Tibial artery (tissue), 4 donors: ENCODE measurements around the gene C2orf68.

Source experiments
- DNase-seq, 2 donors: peaks; one replicate each; pipeline ENCODE4 v3.0.0-alpha.2; 2019
- H3K27ac ChIP-seq, 2 donors: fragments of 200-600 bp; sonication (generic) in 1 of 2; 1 replicate in 1 of 2; 2 replicates in 1 of 2; pipeline ENCODE4 v1.5.1; 2018 to 2019; ENCODE audit warnings: mild to moderate bottlenecking in 1 of 2
- H3K27me3 ChIP-seq, 2 donors: fragments of 200-600 bp; sonication (generic) in 1 of 2; one replicate each; pipeline versions ENCODE4 v1.5.1 to v1.6.0; 2016 to 2019
- H3K36me3 ChIP-seq, 3 donors: fragments of 200-600 bp; sonication (generic) in 2 of 3; one replicate each; pipeline ENCODE4 v1.5.1; 2016 to 2019; ENCODE audit warnings: mild to moderate bottlenecking in 2 of 3
- H3K4me1 ChIP-seq, 4 donors: fragments of 200-600 bp; sonication (generic) in 2 of 4; 1 replicate in 3 of 4; 2 replicates in 1 of 4; pipeline ENCODE4 v1.5.1; 2016 to 2019
- H3K4me3 ChIP-seq, 2 donors: fragments of 200-600 bp; sonication (generic) in 1 of 2; 1 replicate in 1 of 2; 2 replicates in 1 of 2; pipeline ENCODE4 v1.5.1; 2018 to 2019; ENCODE audit warnings: mild to moderate bottlenecking in 2 of 2
- H3K9me3 ChIP-seq, 3 donors: fragments of 200-600 bp; sonication (generic) in 1 of 3; one replicate each; pipeline ENCODE4 v1.5.1; 2016 to 2019
- intact Hi-C: fragments of 100-400 bp; cut with DNase I; formaldehyde crosslinking; loops from one replicate; pipeline ENCODE4 v1.15.0; 2023; ENCODE audit warnings: low total_unique reads
- TF ChIP-seq, protein P1 (sequence below), 2 experiments: fragments of 200-600 bp in 1 of 2; fragments of 450-650 bp in 1 of 2; IDR thresholded peaks; one replicate each; pipeline ENCODE4 v1.5.1; 2017 to 2019; ENCODE audit warnings: antibody characterized with exemption in 2 of 2, mild to moderate bottlenecking in 1 of 2, moderate library complexity in 1 of 2

Gene C2orf68

DNA sequence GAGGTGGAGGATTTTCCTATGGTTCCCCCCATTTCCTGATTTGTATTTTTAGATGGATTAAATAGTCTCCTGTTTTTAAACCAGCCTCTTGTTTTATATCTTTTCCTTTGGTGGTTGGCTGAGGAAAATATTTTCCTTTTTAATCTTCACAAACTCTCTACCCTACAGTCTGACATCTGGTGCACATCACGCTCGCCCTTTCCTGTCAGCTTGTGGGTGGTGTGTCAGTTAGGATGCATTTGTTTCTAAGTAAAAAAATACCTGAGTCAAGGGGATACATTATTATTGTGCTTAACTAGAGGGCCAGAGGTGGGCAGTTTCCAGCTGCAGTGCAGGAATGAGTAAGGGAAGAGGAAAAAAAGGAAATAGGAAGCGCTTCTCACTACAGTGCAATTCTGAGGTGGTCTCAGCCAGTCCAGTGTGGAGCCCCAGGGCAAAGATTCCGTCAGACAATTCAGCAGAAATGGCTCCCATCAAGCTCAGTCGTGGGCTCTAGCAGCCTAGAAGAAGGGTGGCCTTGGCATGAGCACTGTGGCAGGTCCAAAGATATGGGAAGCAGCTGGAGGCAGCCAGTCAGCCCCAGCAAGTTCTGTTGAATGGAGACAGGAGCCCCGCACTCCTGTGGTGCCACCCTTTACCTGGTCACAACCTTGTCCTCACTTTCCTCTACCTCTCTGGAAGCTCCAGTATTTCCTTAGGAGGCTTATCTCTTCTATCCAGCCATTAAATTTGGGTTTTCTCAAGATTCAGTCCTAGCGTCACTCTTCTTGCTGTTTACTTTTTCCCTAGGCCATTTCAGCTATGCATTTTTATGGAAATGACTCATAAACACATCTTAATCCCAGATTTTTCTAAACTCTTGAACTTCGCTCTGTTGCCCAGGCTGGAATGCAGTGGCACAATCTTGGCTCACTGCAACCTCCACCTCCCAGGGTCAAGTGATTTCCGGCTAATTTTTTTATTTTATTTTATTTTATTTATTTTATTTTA, 37.6 kb upstream of the C2orf68 start:
- no peak for DNase-seq
- Histone ChIP-seq H3K9me3 (no peaks in the 10 kb centered on the region), H3K4me1 (peaks cover 0 to 24% (median 3%) of the 10 kb centered on the region in 4 donors), H3K4me3 (no peak overlapping the region), H3K36me3 (peaks cover 53 to 94% (median 85%) of the 10 kb centered on the region in 3 donors), H3K27ac (peak overlapping the region; percentile 36 to 46), H3K27me3 (no peaks in the 10 kb centered on the region)
- TF ChIP-seq, protein P1, sequence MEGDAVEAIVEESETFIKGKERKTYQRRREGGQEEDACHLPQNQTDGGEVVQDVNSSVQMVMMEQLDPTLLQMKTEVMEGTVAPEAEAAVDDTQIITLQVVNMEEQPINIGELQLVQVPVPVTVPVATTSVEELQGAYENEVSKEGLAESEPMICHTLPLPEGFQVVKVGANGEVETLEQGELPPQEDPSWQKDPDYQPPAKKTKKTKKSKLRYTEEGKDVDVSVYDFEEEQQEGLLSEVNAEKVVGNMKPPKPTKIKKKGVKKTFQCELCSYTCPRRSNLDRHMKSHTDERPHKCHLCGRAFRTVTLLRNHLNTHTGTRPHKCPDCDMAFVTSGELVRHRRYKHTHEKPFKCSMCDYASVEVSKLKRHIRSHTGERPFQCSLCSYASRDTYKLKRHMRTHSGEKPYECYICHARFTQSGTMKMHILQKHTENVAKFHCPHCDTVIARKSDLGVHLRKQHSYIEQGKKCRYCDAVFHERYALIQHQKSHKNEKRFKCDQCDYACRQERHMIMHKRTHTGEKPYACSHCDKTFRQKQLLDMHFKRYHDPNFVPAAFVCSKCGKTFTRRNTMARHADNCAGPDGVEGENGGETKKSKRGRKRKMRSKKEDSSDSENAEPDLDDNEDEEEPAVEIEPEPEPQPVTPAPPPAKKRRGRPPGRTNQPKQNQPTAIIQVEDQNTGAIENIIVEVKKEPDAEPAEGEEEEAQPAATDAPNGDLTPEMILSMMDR (IDR thresholded peaks at IDR 0.05) = no peak
- intact Hi-C loops = loop anchor here (10.0 kb wide), 1 partner anchor 165 kb away; no protein-coding TSS in a partner anchor

DNA sequence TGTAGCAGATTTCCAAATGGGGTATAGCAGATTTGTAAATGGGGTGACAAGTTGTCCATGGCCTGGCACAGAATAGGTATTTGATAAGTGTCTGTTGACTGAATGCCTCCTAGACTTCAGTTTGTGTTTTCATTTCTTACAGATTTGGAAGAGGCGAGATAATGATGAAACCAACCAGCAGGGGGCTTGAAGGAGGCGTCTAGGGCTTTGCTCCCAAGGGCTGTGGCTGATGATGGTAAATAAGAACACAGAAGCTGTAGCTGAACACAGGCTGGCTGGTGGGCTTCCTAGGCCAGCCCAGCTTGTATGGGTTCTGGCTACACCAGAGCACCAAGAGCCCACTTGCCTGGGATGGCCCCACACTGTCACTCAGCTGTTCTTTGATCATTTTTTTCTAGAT, 36.8 kb upstream of the C2orf68 start:
- H3K27me3 ChIP-seq = no peaks in the 10 kb centered on the region
- no peak overlapping the region for H3K4me3 ChIP-seq
- H3K9me3 ChIP-seq = no peaks in the 10 kb centered on the region
- TF ChIP-seq, protein P1 (IDR thresholded peaks at IDR 0.05) = peak; percentile 14 to 21
- H3K4me1 ChIP-seq = peaks cover 0 to 24% (median 3%) of the 10 kb centered on the region in 4 donors
- H3K27ac ChIP-seq = peak overlapping the region; percentile 28 to 46
- peaks cover 60 to 97% (median 89%) of the 10 kb centered on the region in 3 donors for H3K36me3 ChIP-seq
- DNase-seq = no peak
- intact Hi-C loops = loop anchor here (10.0 kb wide), 1 partner anchor 166 kb away; no protein-coding TSS in a partner anchor

DNA sequence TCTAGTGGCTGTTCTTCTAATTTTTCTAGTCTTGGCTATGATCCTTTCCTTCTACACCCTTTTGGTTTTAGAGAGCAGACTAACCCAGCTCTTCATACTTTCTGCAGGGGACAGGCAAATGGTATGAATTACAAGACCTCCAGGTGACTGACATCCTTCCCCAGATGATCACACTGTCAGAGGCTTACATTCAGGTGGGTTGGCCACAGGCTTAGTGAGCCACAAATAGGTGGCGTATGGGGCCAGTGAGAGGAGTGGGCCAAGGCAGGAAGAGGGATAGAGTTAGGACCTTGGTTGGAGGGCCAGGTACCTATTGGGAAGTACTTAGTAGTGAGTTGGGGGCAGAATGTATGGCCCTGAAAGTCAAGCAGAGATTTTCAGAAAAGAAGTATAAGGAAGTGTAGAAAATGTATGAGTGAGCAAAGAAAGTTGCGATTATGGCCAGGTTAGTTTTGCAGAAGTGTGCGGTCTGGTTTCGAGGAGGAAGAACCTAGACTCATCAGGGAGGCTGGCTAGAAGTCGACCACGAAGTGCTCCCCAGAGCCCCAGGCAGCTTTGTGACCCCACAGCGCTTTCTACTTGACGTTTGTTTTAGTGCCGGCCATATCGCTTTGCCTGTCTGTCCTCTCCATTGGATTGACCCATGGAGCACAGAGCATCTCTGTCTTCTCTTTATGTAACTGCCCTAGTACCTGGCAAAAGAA, 36.1 kb upstream of the C2orf68 start:
- Histone ChIP-seq H3K36me3 (peaks cover 66 to 97% (median 89%) of the 10 kb centered on the region in 3 donors), H3K27ac (peak overlapping the region; percentile 28 to 46), H3K4me1 (peaks cover 0 to 24% (median 3%) of the 10 kb centered on the region in 4 donors), H3K9me3 (no peaks in the 10 kb centered on the region), H3K27me3 (no peaks in the 10 kb centered on the region), H3K4me3 (no peak overlapping the region)
- intact Hi-C loops = loop anchor here (10.0 kb wide), 1 partner anchor 167 kb away; no protein-coding TSS in a partner anchor
- TF ChIP-seq, protein P1 (IDR thresholded peaks at IDR 0.05) = no peak
- no peak for DNase-seq

DNA sequence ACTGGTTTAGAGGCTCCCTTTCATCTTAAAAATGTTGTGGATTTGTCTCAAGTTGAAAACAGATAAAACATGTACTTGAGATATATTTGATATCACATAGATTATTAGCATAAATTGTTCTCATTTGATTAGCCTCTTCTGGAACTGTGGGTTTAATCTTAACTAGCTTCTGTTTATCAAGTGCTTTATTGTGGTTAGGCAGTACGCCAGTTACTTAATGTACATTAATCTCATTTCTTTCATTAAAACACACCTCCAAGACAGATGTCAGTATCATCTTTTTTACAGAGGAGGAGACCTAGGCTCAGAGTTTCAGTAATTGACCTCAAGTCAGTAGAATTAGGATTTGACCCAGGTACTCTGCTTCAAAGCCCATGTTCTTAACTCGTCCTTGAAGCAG, 34.3 kb upstream of the C2orf68 start:
- no peaks in the 10 kb centered on the region for H3K9me3 ChIP-seq
- H3K4me1 ChIP-seq = peaks cover 0 to 24% (median 3%) of the 10 kb centered on the region in 4 donors
- no peaks in the 10 kb centered on the region for H3K27me3 ChIP-seq
- H3K36me3 ChIP-seq = peaks cover 81 to 98% (median 97%) of the 10 kb centered on the region in 3 donors
- no peak overlapping the region for H3K27ac ChIP-seq
- TF ChIP-seq, protein P1 (IDR thresholded peaks at IDR 0.05) = no peak
- no peak for DNase-seq
- no peak overlapping the region for H3K4me3 ChIP-seq
- intact Hi-C loops = loop anchor here (10.0 kb wide), 1 partner anchor 169 kb away; no protein-coding TSS in a partner anchor

DNA sequence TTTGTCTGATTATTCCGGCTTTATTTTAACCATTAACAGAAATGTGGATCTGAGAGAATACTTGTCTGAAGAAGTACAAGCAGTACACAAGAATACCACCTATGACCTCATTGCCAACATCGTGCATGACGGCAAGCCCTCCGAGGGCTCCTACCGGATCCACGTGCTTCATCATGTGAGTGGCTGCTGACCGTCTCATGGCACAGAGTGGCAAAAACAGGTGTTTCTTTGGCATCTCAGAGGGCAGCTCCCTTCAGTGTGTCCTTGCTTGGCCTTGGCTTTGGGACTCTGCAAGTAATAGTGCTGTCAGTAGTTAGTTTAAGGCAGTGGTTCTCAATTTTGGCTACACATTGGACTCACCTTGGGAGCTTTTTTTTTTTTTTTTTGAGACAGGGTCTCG, 33.0 kb upstream of the C2orf68 start:
- intact Hi-C loops = loop anchor here (10.0 kb wide), 1 partner anchor 170 kb away; no protein-coding TSS in a partner anchor
- no peak for DNase-seq
- H3K36me3 ChIP-seq = peaks cover 89 to 100% (median 96%) of the 10 kb centered on the region in 3 donors

More for the DNA sequence above, 33.0 kb upstream of the C2orf68 start:
- TF ChIP-seq, protein P1 (IDR thresholded peaks at IDR 0.05) = no peak
- no peak overlapping the region for H3K27ac ChIP-seq
- H3K4me1 ChIP-seq = peaks cover 0 to 17% (median 3%) of the 10 kb centered on the region in 4 donors
- H3K4me3 ChIP-seq = no peak overlapping the region
- no peaks in the 10 kb centered on the region for H3K9me3 ChIP-seq
- H3K27me3 ChIP-seq = no peaks in the 10 kb centered on the region
